K562 (cell line): ENCODE data around the gene MYLK3. TPM values are rescaled to one million over a fixed set of nuclear protein-coding genes. Genes with fewer than 3 reads are reported as not detected.

Source experiments
- ATAC-seq: fragments of 200-7000 bp; cut with Tn5 transposase; 3 replicates; pipeline ENCODE4 v1.9.1; 2020; ENCODE audit warnings: moderate library complexity
- BruUV-seq: library from RNA; stranded (reverse); fragments of 400-500 nt; replicated peaks from 2 replicates; lab custom pipeline; 2021; lab: Mats Ljungman, UMichigan
- CTCF ChIA-PET: fragments of 300-600 bp; formaldehyde crosslinking; extraction: SDS; loops from one replicate; lab custom pipeline; 2021; ENCODE audit warnings: low intra/inter-chr PET ratio; lab: Yijun Ruan, JAX
- POLR2A ChIA-PET: fragments of 300-600, 350-650 bp; sonication (Branson Sonifier 250); formaldehyde crosslinking; extraction: SDS; loops from one replicate; lab custom pipeline; 2021; ENCODE audit warnings: antibody characterized with exemption, inconsistent platforms; lab: Yijun Ruan, JAX
- DNase-seq, 4 experiments: peaks; one replicate each; pipeline versions ENCODE4 v3.0.0 to v3.0.0-alpha.2; 2011 to 2018; ENCODE audit warnings: low spot score in 3 of 4, mixed read lengths in 3 of 4; ENCODE audit errors: extremely low read depth in 1 of 4
- FAIRE-seq: peaks from 2 replicates; lab custom pipeline; 2011; peaks lifted over from hg19 to GRCh38; lab: Jason Lieb, UNC
- H2AFZ ChIP-seq: 2 replicates; pipeline ENCODE4 v1.6.0; 2011; ENCODE audit warnings: low read depth, low read length, control low read depth, inconsistent platforms
- H3K27ac ChIP-seq: fragments of 200-600 bp; 3 replicates; pipeline ENCODE4 v1.8.0; 2011; ENCODE audit warnings: low read depth, mild to moderate bottlenecking, control low read depth, inconsistent platforms, low read length, moderate library complexity, mixed read lengths; ENCODE audit errors: extremely low read depth
- H3K27me3 ChIP-seq, 2 experiments: fragments of 300-600 bp in 1 of 2; 2 replicates in 1 of 2; 3 replicates in 1 of 2; pipeline versions ENCODE4 v1.6.0 to v1.8.0; 2011; ENCODE audit warnings: inconsistent platforms in 2 of 2, low read length in 2 of 2, mild to moderate bottlenecking in 1 of 2, mixed read lengths in 1 of 2, moderate library complexity in 1 of 2; ENCODE audit not compliant: control insufficient read depth in 2 of 2, insufficient read depth in 2 of 2
- H3K36me3 ChIP-seq: fragments of 300-600 bp; 3 replicates; pipeline ENCODE4 v1.8.0; 2011; ENCODE audit warnings: mild to moderate bottlenecking, low read length, inconsistent platforms; ENCODE audit not compliant: control insufficient read depth, insufficient read depth
- H3K4me1 ChIP-seq, 2 experiments: fragments of 200-600 bp in 1 of 2; replicated peaks in 1 of 2; 2 replicates in 1 of 2; 3 replicates in 1 of 2; pipeline versions ENCODE4 v1.5.1 to v1.8.0; 2011; ENCODE audit warnings: inconsistent platforms in 2 of 2, low read length in 2 of 2, mild to moderate bottlenecking in 1 of 2, mixed read lengths in 1 of 2, moderate library complexity in 1 of 2; ENCODE audit not compliant: control insufficient read depth in 2 of 2, insufficient read depth in 2 of 2
- H3K4me2 ChIP-seq: 2 replicates; pipeline ENCODE4 v1.6.1; 2011; ENCODE audit warnings: low read length, control low read depth, inconsistent platforms, mixed read lengths; ENCODE audit not compliant: insufficient read depth
- H3K4me3 ChIP-seq: fragments of 200-600 bp; sonication (generic), shearing (Covaris generic); 2 replicates; pipeline ENCODE4 v1.5.1; 2016; ENCODE audit warnings: control low read depth, inconsistent platforms
- H3K79me2 ChIP-seq: fragments of 200-600 bp; 3 replicates; pipeline ENCODE4 v1.8.0; 2011; ENCODE audit warnings: low read length, inconsistent platforms; ENCODE audit not compliant: control insufficient read depth, insufficient read depth
- H3K9ac ChIP-seq, 2 experiments: 2 replicates each; pipeline versions ENCODE4 v1.6.0 to v1.6.1; 2011; ENCODE audit warnings: low read depth in 2 of 2, low read length in 2 of 2, control low read depth in 1 of 2, inconsistent platforms in 1 of 2, mild to moderate bottlenecking in 1 of 2, mixed read lengths in 1 of 2; ENCODE audit not compliant: insufficient read depth in 1 of 2
- H3K9me1 ChIP-seq: one replicate; pipeline ENCODE4 v1.6.0; 2011; ENCODE audit warnings: inconsistent platforms, mild to moderate bottlenecking, low read length, moderate library complexity; ENCODE audit not compliant: control insufficient read depth, insufficient read depth
- H3K9me3 ChIP-seq: replicated peaks from 2 replicates; pipeline ENCODE4 v1.5.1; 2011; ENCODE audit warnings: low read depth, low read length, inconsistent platforms; ENCODE audit not compliant: control insufficient read depth, insufficient read depth
- H4K20me1 ChIP-seq: replicated peaks from 2 replicates; pipeline ENCODE4 v1.6.1; 2011; ENCODE audit warnings: low read length, inconsistent platforms, mixed read lengths; ENCODE audit not compliant: control insufficient read depth, insufficient read depth
- DIDO1 ChIP-seq: fragments of 450-650 bp; IDR thresholded peaks from 2 replicates; pipeline ENCODE4 v1.6.1; 2016; ENCODE audit warnings: low read depth, missing biosample characterization, missing genetic modification characterization
- PHF20 ChIP-seq: fragments of 450-650 bp; IDR thresholded peaks from 2 replicates; pipeline ENCODE4 v1.6.1; 2018; ENCODE audit not compliant: partially characterized antibody
- TEAD2 ChIP-seq: fragments of 450-650 bp; IDR thresholded peaks from 2 replicates; pipeline ENCODE4 v1.6.1; 2016; ENCODE audit warnings: missing genetic modification characterization, control low read depth, missing compliant biosample characterization
- TEAD4 ChIP-seq, 2 experiments: sonication (generic) in 1 of 2; formaldehyde crosslinking in 1 of 2; IDR thresholded peaks; 2 replicates each; pipeline versions ENCODE4 v1.6.1 to v1.8.0; 2012 to 2022; ENCODE audit warnings: borderline replicate concordance in 1 of 2, inconsistent platforms in 1 of 2, low read length in 1 of 2, mild to moderate bottlenecking in 1 of 2, missing genetic modification reagents in 1 of 2
- THRAP3 ChIP-seq: fragments of 450-650 bp; IDR thresholded peaks from 2 replicates; pipeline ENCODE4 v1.6.1; 2016; ENCODE audit warnings: mild to moderate bottlenecking, inconsistent platforms, borderline replicate concordance
- ZNF408 ChIP-seq: fragments of 250-450 bp; sonication (Bioruptor Pico); IDR thresholded peaks from 2 replicates; pipeline ENCODE4 v1.4.0; 2020; ENCODE audit warnings: low read depth, mild to moderate bottlenecking, moderate library complexity
- WGBS: fragments of 100-300 bp; shearing (Covaris generic); methylation state at CpG from one replicate; pipeline ENCODE4 v1.1.6; 2016; ENCODE audit warnings: low coverage, mixed read lengths; ENCODE audit not compliant: insufficient coverage; ENCODE audit errors: missing lambda C conversion rate; 5-methylcytosine and 5-hydroxymethylcytosine counted together
- in situ Hi-C: fragments of 300-500 bp; cut with MboI; formaldehyde crosslinking; loops from 4 replicates; pipeline ENCODE4 v1.15.0; 2018; ENCODE audit warnings: inconsistent platforms, mixed read lengths
- intact Hi-C: fragments of 100-400 bp; cut with micrococcal nuclease; formaldehyde crosslinking; loops from 2 replicates; pipeline ENCODE4 v1.14.2; 2022
- polyA plus RNA-seq, 8 experiments: library from polyadenylated mRNA; depleted of rRNA in 4 of 8; stranded (reverse) in 5 of 8; unstranded in 3 of 8; fragments of >200 nt; fragmentation: Nextera tagmentation in 2 of 8; fragmentation: Illumina TruSeq in 1 of 8; extraction: Ambion mirVana in 2 of 8; extraction: Trizol in 1 of 8; gene quantifications; 2 replicates each; pipeline versions ENCODE4 v1.2.1 to v1.2.3, GENCODE V29; 2011 to 2014; ENCODE audit warnings: inconsistent platforms in 1 of 8, missing spikeins in 1 of 8
- total RNA-seq, 7 experiments: library from RNA; depleted of rRNA in 6 of 7; stranded (reverse); fragments of >200 nt in 6 of 7; fragmentation: Illumina TruSeq in 2 of 7; extraction: Trizol in 2 of 7; gene quantifications; 2 replicates each; pipeline versions ENCODE4 v1.2.1 to v1.2.3, GENCODE V29; 2011 to 2021; ENCODE audit warnings: low replicate concordance in 1 of 7
- TF ChIP-seq, protein P1 (sequence below): sonication (generic); formaldehyde crosslinking; IDR thresholded peaks from 2 replicates; pipeline ENCODE4 v1.8.0; 2023; ENCODE audit warnings: mild to moderate bottlenecking, missing genetic modification reagents
- TF ChIP-seq, protein P2 (sequence below): fragments of 250-450 bp; sonication (Bioruptor Pico); IDR thresholded peaks from 2 replicates; pipeline ENCODE4 v1.8.0; 2022; ENCODE audit warnings: inconsistent platforms

Gene MYLK3
- total and polyA plus RNA-seq, 9 of the 15 experiments (the other 6 are each of a cell fraction or from before 2014, with no cell fraction given) = 0.69 to 10.7 (median 4.7) TPM

DNA sequence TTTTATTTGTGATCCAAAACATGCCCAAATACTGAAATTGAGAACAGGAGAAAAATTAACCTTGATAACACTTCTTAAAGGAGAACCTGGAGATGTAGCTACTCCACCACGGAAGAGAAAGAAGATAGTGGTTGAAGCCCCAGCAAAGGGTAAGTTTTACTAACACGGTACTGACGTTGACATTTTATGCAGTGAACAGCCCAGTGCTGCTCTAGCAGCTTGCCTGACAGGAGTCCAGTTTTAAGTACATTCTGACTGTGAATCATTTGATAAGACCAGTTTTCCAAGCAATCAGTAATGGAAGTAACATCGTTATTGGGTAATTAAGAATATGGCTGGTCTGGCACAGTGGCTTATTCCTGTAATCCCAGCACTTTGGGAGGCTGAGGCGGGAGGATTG, 52.2 kb downstream of the MYLK3 start:
- no peaks in the 10 kb centered on the region for H3K9me1 ChIP-seq
- peaks cover 0 to 5% of the 10 kb centered on the region in 2 experiments; a peak in 2 of 5 replicates for H3K4me1 ChIP-seq
- no peak for ATAC-seq
- in situ Hi-C loops (loop anchor here (10.0 kb wide), 1 partner anchor 129 kb away; no protein-coding TSS in a partner anchor), intact Hi-C loops (no loop called here)
- no peaks in the 10 kb centered on the region for H3K27me3 ChIP-seq
- peaks cover 72% of the 10 kb centered on the region for H3K36me3 ChIP-seq
- no peak overlapping the region for H3K4me2 ChIP-seq
- ChIA-PET POLR2A (interaction anchor here (0.6 to 1.1 kb wide), 3 partner anchors 9 to 1019 kb away, joined by 3 to 4 read pairs (median 3); no protein-coding TSS in a partner anchor), CTCF (no interaction called here)
- no peak overlapping the region for H3K4me3 ChIP-seq
- no TSS peak for BruUV-seq
- FAIRE-seq = no peak
- DNase-seq = no peak
- no peak overlapping the region for H3K27ac ChIP-seq
- H4K20me1 ChIP-seq = no peaks in the 10 kb centered on the region
- H3K9me3 ChIP-seq = no peaks in the 10 kb centered on the region
- TF ChIP-seq, protein P1, sequence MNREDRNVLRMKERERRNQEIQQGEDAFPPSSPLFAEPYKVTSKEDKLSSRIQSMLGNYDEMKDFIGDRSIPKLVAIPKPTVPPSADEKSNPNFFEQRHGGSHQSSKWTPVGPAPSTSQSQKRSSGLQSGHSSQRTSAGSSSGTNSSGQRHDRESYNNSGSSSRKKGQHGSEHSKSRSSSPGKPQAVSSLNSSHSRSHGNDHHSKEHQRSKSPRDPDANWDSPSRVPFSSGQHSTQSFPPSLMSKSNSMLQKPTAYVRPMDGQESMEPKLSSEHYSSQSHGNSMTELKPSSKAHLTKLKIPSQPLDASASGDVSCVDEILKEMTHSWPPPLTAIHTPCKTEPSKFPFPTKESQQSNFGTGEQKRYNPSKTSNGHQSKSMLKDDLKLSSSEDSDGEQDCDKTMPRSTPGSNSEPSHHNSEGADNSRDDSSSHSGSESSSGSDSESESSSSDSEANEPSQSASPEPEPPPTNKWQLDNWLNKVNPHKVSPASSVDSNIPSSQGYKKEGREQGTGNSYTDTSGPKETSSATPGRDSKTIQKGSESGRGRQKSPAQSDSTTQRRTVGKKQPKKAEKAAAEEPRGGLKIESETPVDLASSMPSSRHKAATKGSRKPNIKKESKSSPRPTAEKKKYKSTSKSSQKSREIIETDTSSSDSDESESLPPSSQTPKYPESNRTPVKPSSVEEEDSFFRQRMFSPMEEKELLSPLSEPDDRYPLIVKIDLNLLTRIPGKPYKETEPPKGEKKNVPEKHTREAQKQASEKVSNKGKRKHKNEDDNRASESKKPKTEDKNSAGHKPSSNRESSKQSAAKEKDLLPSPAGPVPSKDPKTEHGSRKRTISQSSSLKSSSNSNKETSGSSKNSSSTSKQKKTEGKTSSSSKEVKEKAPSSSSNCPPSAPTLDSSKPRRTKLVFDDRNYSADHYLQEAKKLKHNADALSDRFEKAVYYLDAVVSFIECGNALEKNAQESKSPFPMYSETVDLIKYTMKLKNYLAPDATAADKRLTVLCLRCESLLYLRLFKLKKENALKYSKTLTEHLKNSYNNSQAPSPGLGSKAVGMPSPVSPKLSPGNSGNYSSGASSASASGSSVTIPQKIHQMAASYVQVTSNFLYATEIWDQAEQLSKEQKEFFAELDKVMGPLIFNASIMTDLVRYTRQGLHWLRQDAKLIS (CRISPR knock-in tag) = no peak
- TF ChIP-seq DIDO1 (tag) (no peak), THRAP3 (no peak), ZNF408 (CRISPR knock-in tag) (no peak), TEAD4 (IDR thresholded peaks at IDR 0.05; ENCODE audit: low read length) (no peak), TEAD4 (CRISPR knock-in tag; IDR thresholded peaks at IDR 0.05; ENCODE audit: borderline replicate concordance) (no peak), PHF20 (no peak), TEAD2 (no peak)
- TF ChIP-seq, protein P2, sequence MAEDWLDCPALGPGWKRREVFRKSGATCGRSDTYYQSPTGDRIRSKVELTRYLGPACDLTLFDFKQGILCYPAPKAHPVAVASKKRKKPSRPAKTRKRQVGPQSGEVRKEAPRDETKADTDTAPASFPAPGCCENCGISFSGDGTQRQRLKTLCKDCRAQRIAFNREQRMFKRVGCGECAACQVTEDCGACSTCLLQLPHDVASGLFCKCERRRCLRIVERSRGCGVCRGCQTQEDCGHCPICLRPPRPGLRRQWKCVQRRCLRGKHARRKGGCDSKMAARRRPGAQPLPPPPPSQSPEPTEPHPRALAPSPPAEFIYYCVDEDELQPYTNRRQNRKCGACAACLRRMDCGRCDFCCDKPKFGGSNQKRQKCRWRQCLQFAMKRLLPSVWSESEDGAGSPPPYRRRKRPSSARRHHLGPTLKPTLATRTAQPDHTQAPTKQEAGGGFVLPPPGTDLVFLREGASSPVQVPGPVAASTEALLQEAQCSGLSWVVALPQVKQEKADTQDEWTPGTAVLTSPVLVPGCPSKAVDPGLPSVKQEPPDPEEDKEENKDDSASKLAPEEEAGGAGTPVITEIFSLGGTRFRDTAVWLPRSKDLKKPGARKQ (CRISPR knock-in tag) = no peak
- TF ChIP-seq, all 486 proteins: peak for 0
- Histone ChIP-seq H3K79me2 (peaks cover 22% of the 10 kb centered on the region), H2AFZ (no peak overlapping the region), H3K9ac (no peak overlapping the region)
- WGBS = 97% methylated on average over 5 of the region's 5 CpGs
